SK-N-SH (cell line): ENCODE results near the gene SLC22A17.
"Not testable (repeated sequence)": the region's sequence is repeated elsewhere in the genome, so short reads cannot be mapped to it uniquely, and the experiment has no call there.

Experiments
- EP300 ChIP-seq, 2 experiments: IDR thresholded peaks; 2 replicates each; pipeline versions ENCODE4 v1.4.0 to v1.6.1; 2012; ENCODE audit warnings: borderline replicate concordance in 1 of 2, low read depth in 1 of 2, low read length in 1 of 2
- FOSL2 ChIP-seq: IDR thresholded peaks from 2 replicates; pipeline ENCODE4 v1.4.0; 2012; ENCODE audit warnings: low read depth, mild to moderate bottlenecking, moderate library complexity, borderline replicate concordance
- GABPA ChIP-seq: IDR thresholded peaks from 2 replicates; pipeline ENCODE4 v1.4.0; 2012; ENCODE audit warnings: low read depth, mild to moderate bottlenecking
- JUND ChIP-seq: IDR thresholded peaks from 2 replicates; pipeline ENCODE4 v1.4.0; 2012
- POLR2AphosphoS5 ChIP-seq: IDR thresholded peaks from 2 replicates; pipeline ENCODE4 v1.6.1; 2012; ENCODE audit warnings: low read depth, low read length
- SIN3A ChIP-seq: IDR thresholded peaks from 2 replicates; pipeline ENCODE4 v1.6.1; 2012; ENCODE audit warnings: low read depth, mild to moderate bottlenecking, low read length, moderate library complexity, borderline replicate concordance
- TF ChIP-seq, protein P1 (sequence below): fragments of 200-600 bp; sonication (generic); IDR thresholded peaks from 2 replicates; pipeline ENCODE4 v1.6.1; 2017; ENCODE audit warnings: antibody characterized with exemption, mild to moderate bottlenecking, moderate library complexity
- TF ChIP-seq, protein P2 (sequence below): fragments of 150-350 bp; IDR thresholded peaks from 2 replicates; pipeline ENCODE4 v1.6.1; 2017; ENCODE audit warnings: antibody characterized with exemption, low read length, low read depth, borderline replicate concordance

DNA sequence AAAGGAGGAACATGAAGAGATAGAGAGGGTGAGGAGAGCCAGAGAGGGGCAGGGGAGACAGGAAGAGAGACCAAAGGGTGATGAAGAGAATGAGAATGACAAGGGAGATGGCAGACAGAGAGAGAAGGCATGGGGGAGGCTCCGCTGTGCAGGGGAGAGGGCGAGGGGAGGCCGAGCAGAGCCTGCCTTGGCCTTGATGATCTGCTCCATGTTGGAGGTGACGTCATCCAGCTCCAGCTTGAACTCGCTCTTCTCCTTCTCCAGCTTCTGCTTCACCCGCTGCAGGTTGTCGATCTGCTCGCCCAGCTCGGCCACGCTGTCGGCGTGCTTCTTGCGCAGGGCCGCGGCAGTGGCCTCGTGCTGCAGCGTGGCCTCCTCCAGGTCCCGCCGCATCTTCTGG, 37.2 kb upstream of the SLC22A17 start:
- not testable (repeated sequence) for TF ChIP-seq POLR2AphosphoS5; GABPA; FOSL2; EP300 (IDR thresholded peaks at IDR 0.05; ENCODE audit: borderline replicate concordance in 1 of 2, low read depth in 1 of 2, low read length in 1 of 2); JUND; SIN3A
- TF ChIP-seq, protein P1, sequence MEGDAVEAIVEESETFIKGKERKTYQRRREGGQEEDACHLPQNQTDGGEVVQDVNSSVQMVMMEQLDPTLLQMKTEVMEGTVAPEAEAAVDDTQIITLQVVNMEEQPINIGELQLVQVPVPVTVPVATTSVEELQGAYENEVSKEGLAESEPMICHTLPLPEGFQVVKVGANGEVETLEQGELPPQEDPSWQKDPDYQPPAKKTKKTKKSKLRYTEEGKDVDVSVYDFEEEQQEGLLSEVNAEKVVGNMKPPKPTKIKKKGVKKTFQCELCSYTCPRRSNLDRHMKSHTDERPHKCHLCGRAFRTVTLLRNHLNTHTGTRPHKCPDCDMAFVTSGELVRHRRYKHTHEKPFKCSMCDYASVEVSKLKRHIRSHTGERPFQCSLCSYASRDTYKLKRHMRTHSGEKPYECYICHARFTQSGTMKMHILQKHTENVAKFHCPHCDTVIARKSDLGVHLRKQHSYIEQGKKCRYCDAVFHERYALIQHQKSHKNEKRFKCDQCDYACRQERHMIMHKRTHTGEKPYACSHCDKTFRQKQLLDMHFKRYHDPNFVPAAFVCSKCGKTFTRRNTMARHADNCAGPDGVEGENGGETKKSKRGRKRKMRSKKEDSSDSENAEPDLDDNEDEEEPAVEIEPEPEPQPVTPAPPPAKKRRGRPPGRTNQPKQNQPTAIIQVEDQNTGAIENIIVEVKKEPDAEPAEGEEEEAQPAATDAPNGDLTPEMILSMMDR, result not testable (repeated sequence)
- TF ChIP-seq, protein P2, sequence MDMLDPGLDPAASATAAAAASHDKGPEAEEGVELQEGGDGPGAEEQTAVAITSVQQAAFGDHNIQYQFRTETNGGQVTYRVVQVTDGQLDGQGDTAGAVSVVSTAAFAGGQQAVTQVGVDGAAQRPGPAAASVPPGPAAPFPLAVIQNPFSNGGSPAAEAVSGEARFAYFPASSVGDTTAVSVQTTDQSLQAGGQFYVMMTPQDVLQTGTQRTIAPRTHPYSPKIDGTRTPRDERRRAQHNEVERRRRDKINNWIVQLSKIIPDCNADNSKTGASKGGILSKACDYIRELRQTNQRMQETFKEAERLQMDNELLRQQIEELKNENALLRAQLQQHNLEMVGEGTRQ, result not testable (repeated sequence)
